SH-SY5Y (cell line): ENCODE measurements around the gene ZNF135.

Source experiments
- GATA2 ChIP-seq: IDR thresholded peaks from 2 replicates; pipeline ENCODE4 v1.6.1; 2011; ENCODE audit warnings: mild to moderate bottlenecking, low read depth, low read length
- GATA3 ChIP-seq: IDR thresholded peaks from 2 replicates; pipeline ENCODE4 v1.6.1; 2011; ENCODE audit warnings: low read depth, mild to moderate bottlenecking, low read length, moderate library complexity

GRCh38 chr19:58097781-58098681 lies 38.9 kb downstream of the ZNF135 start, which contains the start of gene ZSCAN18:
- no peak for TF ChIP-seq GATA2
- no peak for TF ChIP-seq GATA3
